ENCODE measurements around the gene SCG5.
"Not testable (repeated sequence)": the region's sequence is repeated elsewhere in the genome, so short reads cannot be mapped to it uniquely, and the experiment has no call there.

The SCG5 gene

GRCh38 chr15:32641517-32642059 is at the start of gene SCG5:
TSS of gene SCG5 (plus strand) at chr15:32641710. CDS start at chr15:32643593, 1,883 bp downstream.
- no peak for DNase-seq (ENCODE audit: low read depth)

GRCh38 chr15:32593151-32593550 is 48.4 kb upstream of the SCG5 start, which contains the start of gene GOLGA8N:
TSS of gene GOLGA8N (plus strand) at chr15:32593456.
- not testable (repeated sequence) for DNase-seq (ENCODE audit: low read depth)

- DNase-seq (ENCODE audit: low read depth), result not testable (repeated sequence)
Observed at GRCh38 chr15:32609518-32609917, 32.0 kb upstream of the SCG5 start.

GRCh38 chr15:32610719-32611118 is 30.8 kb upstream of the SCG5 start:
- not testable (repeated sequence) for DNase-seq (ENCODE audit: low read depth)

- DNase-seq (ENCODE audit: low read depth), result not testable (repeated sequence)
Observed at GRCh38 chr15:32614712-32615050, 26.8 kb upstream of the SCG5 start.

GRCh38 chr15:32615051-32615870 is 26.2 kb upstream of the SCG5 start, which contains the start of gene ARHGAP11A:
TSS of gene ARHGAP11A (plus strand) at chr15:32615504. CDS start at chr15:32616212, 708 bp downstream.
- peak; percentile 73 for DNase-seq (ENCODE audit: low read depth)

- not testable (repeated sequence) for DNase-seq (ENCODE audit: low read depth)
Observed at GRCh38 chr15:32615871-32616426, 25.6 kb upstream of the SCG5 start.

- no peak for DNase-seq (ENCODE audit: low read depth)
Observed at GRCh38 chr15:32636410-32636809, 5.1 kb upstream of the SCG5 start.

GRCh38 chr15:32636908-32637567 is 4.5 kb upstream of the SCG5 start:
- DNase-seq (ENCODE audit: low read depth), result no peak

- no peak for DNase-seq (ENCODE audit: low read depth)
Observed at GRCh38 chr15:32637704-32638103, 3.8 kb upstream of the SCG5 start.

GRCh38 chr15:32642667-32643435 is 1.3 kb downstream of the SCG5 start:
- DNase-seq (ENCODE audit: low read depth), result no peak

- DNase-seq (ENCODE audit: low read depth), result no peak
Observed at GRCh38 chr15:32643907-32644445, 2.5 kb downstream of the SCG5 start.

GRCh38 chr15:32646291-32646690 is 4.8 kb downstream of the SCG5 start:
- no peak for DNase-seq (ENCODE audit: low read depth)

- no peak for DNase-seq (ENCODE audit: low read depth)
Observed at GRCh38 chr15:32649342-32649741, 7.8 kb downstream of the SCG5 start.

GRCh38 chr15:32651229-32651837 is 9.8 kb downstream of the SCG5 start:
- no peak for DNase-seq (ENCODE audit: low read depth)

GRCh38 chr15:32652178-32652577 is 10.7 kb downstream of the SCG5 start:
- DNase-seq (ENCODE audit: low read depth), result no peak

- no peak for DNase-seq (ENCODE audit: low read depth)
Observed at GRCh38 chr15:32656091-32656490, 14.6 kb downstream of the SCG5 start.

GRCh38 chr15:32656496-32656895 is 15.0 kb downstream of the SCG5 start:
- no peak for DNase-seq (ENCODE audit: low read depth)

- no peak for DNase-seq (ENCODE audit: low read depth)
Observed at GRCh38 chr15:32657198-32657883, 15.8 kb downstream of the SCG5 start.

GRCh38 chr15:32657941-32658340 is 16.4 kb downstream of the SCG5 start:
- no peak for DNase-seq (ENCODE audit: low read depth)
